Osteoblast (primary cell): Measurements from ENCODE around the gene PALS1. TPM values are rescaled to one million over a fixed set of nuclear protein-coding genes. Genes with fewer than 3 reads are reported as not detected.

ENCODE experiments used
- DNase-seq: peaks from one replicate; pipeline ENCODE4 v3.0.0; 2011; ENCODE audit warnings: low spot score, mixed read lengths; ENCODE audit not compliant: insufficient read length; ENCODE audit errors: missing footprints
- H2AFZ ChIP-seq: 2 replicates; pipeline ENCODE4 v1.6.0; 2011; ENCODE audit warnings: mild to moderate bottlenecking, low read length
- H3K27ac ChIP-seq: 2 replicates; pipeline ENCODE4 v1.5.1; 2011; ENCODE audit warnings: mild to moderate bottlenecking, low read depth, low read length, moderate library complexity
- H3K27me3 ChIP-seq: 2 replicates; pipeline ENCODE4 v1.6.0; 2012; ENCODE audit warnings: mild to moderate bottlenecking, control low read depth, inconsistent platforms, low read length, moderate library complexity; ENCODE audit not compliant: insufficient read depth
- H3K36me3 ChIP-seq: 2 replicates; pipeline ENCODE4 v1.5.1; 2011; ENCODE audit warnings: mild to moderate bottlenecking, low read length, control low read depth, moderate library complexity; ENCODE audit not compliant: insufficient read depth
- H3K4me1 ChIP-seq: 2 replicates; pipeline ENCODE4 v1.5.1; 2011; ENCODE audit warnings: mild to moderate bottlenecking, low read length, control low read depth, moderate library complexity; ENCODE audit not compliant: insufficient read depth
- H3K4me2 ChIP-seq: 2 replicates; pipeline ENCODE4 v1.6.0; 2011; ENCODE audit warnings: mild to moderate bottlenecking, low read length; ENCODE audit not compliant: insufficient read depth
- H3K4me3 ChIP-seq: fragments of 200-600 bp; sonication (generic); 3 replicates; pipeline ENCODE4 v1.5.1; 2012; ENCODE audit warnings: mild to moderate bottlenecking, low read length, inconsistent platforms; ENCODE audit not compliant: insufficient read depth
- H3K79me2 ChIP-seq: 2 replicates; pipeline ENCODE4 v1.6.0; 2012; ENCODE audit warnings: mild to moderate bottlenecking, low read length, control low read depth, inconsistent platforms; ENCODE audit not compliant: insufficient read depth
- H3K9me3 ChIP-seq: 2 replicates; pipeline ENCODE4 v1.5.1; 2011; ENCODE audit warnings: low read depth, low read length, control low read depth
- H4K20me1 ChIP-seq: 2 replicates; pipeline ENCODE4 v1.6.0; 2012; ENCODE audit warnings: mild to moderate bottlenecking, low read length, control low read depth; ENCODE audit not compliant: insufficient read depth
- total RNA-seq: library from RNA; depleted of rRNA; stranded (reverse); fragments of >200 nt; gene quantifications from 2 replicates; pipeline ENCODE4 v1.2.3, GENCODE V29; 2012
- TF ChIP-seq, protein P1 (sequence below): IDR thresholded peaks from 2 replicates; pipeline ENCODE4 v1.5.1; 2011; ENCODE audit warnings: mild to moderate bottlenecking, low read depth, low read length, moderate library complexity; ENCODE audit errors: extremely low read depth

PALS1 gene
- total RNA-seq, 1 donor, result 21.7 TPM

GRCh38 chr14:67199016-67199415, 42.2 kb upstream of the PALS1 start:
- no peak overlapping the region for H2AFZ ChIP-seq
- H3K9me3 ChIP-seq, result no peaks in the 10 kb centered on the region
- peak; percentile 19 for DNase-seq
- H3K36me3 ChIP-seq, result no peaks in the 10 kb centered on the region
- H3K79me2 ChIP-seq, result no peaks in the 10 kb centered on the region
- TF ChIP-seq, protein P1, sequence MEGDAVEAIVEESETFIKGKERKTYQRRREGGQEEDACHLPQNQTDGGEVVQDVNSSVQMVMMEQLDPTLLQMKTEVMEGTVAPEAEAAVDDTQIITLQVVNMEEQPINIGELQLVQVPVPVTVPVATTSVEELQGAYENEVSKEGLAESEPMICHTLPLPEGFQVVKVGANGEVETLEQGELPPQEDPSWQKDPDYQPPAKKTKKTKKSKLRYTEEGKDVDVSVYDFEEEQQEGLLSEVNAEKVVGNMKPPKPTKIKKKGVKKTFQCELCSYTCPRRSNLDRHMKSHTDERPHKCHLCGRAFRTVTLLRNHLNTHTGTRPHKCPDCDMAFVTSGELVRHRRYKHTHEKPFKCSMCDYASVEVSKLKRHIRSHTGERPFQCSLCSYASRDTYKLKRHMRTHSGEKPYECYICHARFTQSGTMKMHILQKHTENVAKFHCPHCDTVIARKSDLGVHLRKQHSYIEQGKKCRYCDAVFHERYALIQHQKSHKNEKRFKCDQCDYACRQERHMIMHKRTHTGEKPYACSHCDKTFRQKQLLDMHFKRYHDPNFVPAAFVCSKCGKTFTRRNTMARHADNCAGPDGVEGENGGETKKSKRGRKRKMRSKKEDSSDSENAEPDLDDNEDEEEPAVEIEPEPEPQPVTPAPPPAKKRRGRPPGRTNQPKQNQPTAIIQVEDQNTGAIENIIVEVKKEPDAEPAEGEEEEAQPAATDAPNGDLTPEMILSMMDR, result no peak
- no peak overlapping the region for H3K4me3 ChIP-seq
- no peak overlapping the region for H3K4me2 ChIP-seq
- H3K27ac ChIP-seq, result no peak overlapping the region
- H4K20me1 ChIP-seq, result no peaks in the 10 kb centered on the region
- no peaks in the 10 kb centered on the region for H3K27me3 ChIP-seq
- H3K4me1 ChIP-seq, result no peaks in the 10 kb centered on the region

- no peak overlapping the region for H2AFZ ChIP-seq
- no peak for DNase-seq
- no peaks in the 10 kb centered on the region for H3K9me3 ChIP-seq
- TF ChIP-seq, protein P1, result no peak
- H3K27ac ChIP-seq, result no peak overlapping the region
- no peaks in the 10 kb centered on the region for H3K27me3 ChIP-seq
- H3K4me3 ChIP-seq, result no peak overlapping the region
- H3K4me1 ChIP-seq, result no peaks in the 10 kb centered on the region
- no peak overlapping the region for H3K4me2 ChIP-seq
- H4K20me1 ChIP-seq, result no peaks in the 10 kb centered on the region
- H3K36me3 ChIP-seq, result no peaks in the 10 kb centered on the region
- H3K79me2 ChIP-seq, result no peaks in the 10 kb centered on the region
Observed at GRCh38 chr14:67207810-67208209, 33.4 kb upstream of the PALS1 start.

GRCh38 chr14:67218126-67218525, 23.1 kb upstream of the PALS1 start:
- no peak for DNase-seq
- H3K4me2 ChIP-seq, result no peak overlapping the region
- no peaks in the 10 kb centered on the region for H4K20me1 ChIP-seq
- H3K79me2 ChIP-seq, result no peaks in the 10 kb centered on the region
- H3K4me3 ChIP-seq, result no peak overlapping the region
- no peak overlapping the region for H3K27ac ChIP-seq
- no peaks in the 10 kb centered on the region for H3K36me3 ChIP-seq
- no peak overlapping the region for H2AFZ ChIP-seq
- H3K27me3 ChIP-seq, result no peaks in the 10 kb centered on the region
- H3K4me1 ChIP-seq, result peaks cover 11% of the 10 kb centered on the region
- TF ChIP-seq, protein P1, result no peak
- H3K9me3 ChIP-seq, result no peaks in the 10 kb centered on the region

DNA sequence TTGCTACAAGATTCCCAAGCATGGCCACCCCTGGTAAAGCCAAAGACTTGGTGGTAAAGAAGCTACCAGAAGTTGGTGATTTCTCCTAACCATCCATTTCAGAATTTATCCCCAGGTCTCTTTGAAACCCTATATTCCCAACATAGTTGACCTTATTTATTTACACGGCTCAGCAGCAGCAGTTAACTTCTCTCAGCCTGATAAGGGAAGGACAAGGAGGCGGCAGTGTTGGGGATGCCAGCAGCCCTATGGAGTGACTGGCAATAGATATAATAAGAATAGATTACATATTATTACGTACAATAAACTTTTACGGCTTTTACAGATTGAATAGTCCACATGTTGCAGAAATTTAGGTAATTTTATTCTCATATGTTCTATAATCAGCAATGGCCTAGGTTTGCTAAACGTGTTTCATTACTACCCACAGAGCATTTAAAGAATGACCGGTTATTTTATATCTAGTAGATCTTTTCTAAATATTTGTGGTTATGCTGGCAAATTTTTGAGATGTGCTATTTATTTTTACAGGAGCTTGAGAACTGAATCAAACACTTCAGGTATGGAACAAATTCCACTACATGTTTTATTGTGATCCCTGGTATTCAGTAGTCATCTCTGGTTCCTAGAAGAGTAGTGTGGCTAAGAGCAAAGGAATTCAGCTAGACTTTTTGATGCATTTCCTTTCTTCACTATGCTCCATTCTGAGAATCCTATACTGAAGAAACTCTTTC, 19.8 kb upstream of the PALS1 start:
- Histone ChIP-seq H3K36me3 (no peaks in the 10 kb centered on the region), H3K9me3 (no peaks in the 10 kb centered on the region), H4K20me1 (no peaks in the 10 kb centered on the region), H3K79me2 (no peaks in the 10 kb centered on the region), H3K27me3 (no peaks in the 10 kb centered on the region), H3K4me1 (peaks cover 11% of the 10 kb centered on the region), H3K4me3 (no peak overlapping the region), H2AFZ (no peak overlapping the region), H3K27ac (peak overlapping the region; percentile 4), H3K4me2 (peak overlapping the region; percentile 20)
- TF ChIP-seq, protein P1, result no peak
- DNase-seq, result peak; percentile 73
